ENCODE data around the gene TFIP11.
"Not testable (repeated sequence)": the region's sequence is repeated elsewhere in the genome, so short reads cannot be mapped to it uniquely, and the experiment has no call there.

Gene TFIP11

GRCh38 chr22:26541167-26541819 is 29.0 kb upstream of the TFIP11 start:
- DNase-seq (ENCODE audit: low spot score): no peak

DNA sequence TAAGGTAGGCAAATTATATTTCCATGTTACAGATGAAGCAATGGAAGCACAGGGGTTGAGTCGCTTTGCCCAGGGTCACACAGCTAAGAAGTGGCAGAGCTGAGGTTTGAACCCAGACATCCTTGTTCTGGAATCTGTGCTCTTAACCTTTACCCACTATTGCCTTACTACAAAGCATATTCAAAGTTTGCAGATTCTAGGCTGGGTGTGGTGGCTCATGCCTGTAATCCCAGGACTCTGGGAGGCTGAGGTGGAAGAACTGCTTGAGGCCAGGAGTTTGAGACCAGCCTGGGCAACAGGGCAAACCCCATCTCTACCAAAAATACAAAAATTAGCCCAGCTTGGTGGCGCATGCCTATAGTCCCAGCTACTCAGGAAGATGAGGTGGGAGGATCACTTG is 27.8 kb upstream of the TFIP11 start:
- no peak for DNase-seq (ENCODE audit: low spot score)

- no peak for DNase-seq (ENCODE audit: low spot score)
Measured at GRCh38 chr22:26536762-26537134, 24.5 kb upstream of the TFIP11 start.

DNA sequence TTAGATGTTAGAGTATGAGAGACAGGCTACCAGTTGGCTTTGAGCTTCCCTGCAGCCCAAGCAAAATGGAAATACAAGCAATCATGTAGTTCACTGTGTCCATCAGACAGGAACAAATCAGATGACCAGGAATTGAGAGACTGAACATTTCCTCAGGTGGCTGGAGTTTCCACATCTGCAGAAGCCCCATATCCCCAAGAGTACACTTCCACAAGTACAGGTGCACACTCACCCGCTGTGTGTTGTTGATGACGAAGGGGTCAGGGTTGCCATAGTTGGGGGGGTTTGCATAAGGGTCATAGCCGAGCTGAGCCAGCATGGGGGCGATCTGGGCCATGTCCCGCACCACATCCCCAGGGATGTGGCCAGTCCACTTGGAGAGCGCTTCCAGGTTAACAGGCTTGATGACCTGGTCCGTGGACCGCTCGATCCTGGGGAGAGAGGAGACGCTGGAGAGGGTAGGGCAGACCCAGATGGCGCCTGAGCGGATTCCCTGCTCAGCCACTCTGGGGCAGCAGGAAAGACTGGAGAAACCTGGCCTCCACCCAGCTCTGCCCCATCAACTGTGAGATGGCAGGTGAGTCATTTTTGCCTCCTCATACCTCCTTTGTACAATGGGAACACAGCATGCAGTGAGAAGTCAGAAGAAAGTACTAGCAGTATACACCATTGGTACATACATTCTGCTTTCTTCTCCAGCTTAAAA is 23.9 kb upstream of the TFIP11 start:
- no peak for DNase-seq (ENCODE audit: low spot score)

DNA sequence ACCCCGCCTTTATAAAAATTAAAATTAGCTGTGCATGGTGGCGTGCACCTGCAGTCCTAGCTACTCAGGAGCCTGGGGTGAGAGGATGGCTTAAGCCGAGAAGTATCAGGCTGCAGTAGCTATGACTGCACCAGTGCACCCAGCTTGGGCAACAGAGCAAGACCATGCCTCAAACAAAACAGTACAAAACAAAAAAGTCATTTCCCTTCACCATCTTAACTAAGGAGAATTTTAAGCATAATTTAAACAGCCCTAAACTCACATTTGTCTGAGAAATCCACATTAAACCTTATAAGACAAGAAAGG is 23.3 kb upstream of the TFIP11 start:
- DNase-seq (ENCODE audit: low spot score): no peak

DNA sequence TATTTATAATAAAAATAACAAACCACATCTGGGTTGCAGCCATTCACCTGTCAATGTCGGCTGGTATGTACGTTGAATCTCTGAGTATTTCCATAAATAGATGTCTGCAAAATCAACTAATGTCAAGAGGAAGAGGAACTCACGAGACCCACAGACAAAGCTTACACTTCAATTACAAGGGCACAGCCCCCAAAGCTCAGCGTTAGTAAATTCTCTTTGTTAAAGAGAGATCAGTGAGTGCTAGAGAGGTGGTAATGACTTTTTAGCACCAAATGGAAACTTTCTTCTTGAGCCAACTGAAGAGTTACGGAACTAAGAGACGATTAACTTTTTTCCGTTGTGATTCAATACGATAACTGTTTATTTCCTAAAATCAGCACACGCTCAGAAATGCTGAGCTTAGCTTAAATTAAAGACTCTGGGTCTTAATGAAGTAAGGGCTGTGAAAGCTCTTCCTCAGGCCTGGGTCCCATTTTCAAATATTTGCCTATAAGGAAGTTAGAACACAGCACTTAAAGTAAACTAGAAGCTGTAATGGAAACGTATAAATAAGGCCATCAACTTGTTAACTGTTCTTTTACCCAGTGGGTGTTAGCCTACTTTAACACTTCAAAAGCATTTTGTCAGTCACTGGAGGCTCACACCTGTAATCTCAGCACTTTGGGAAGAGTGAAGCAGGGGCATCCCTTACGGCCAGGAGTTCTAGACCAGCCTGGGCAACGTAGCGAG is 22.8 kb upstream of the TFIP11 start:
- no peak for DNase-seq (ENCODE audit: low spot score)

GRCh38 chr22:26534171-26534855 is 22.0 kb upstream of the TFIP11 start:
- DNase-seq (ENCODE audit: low spot score): no peak

GRCh38 chr22:26529345-26529744 is 17.1 kb upstream of the TFIP11 start:
- DNase-seq (ENCODE audit: low spot score): no peak

GRCh38 chr22:26528518-26528917 is 16.2 kb upstream of the TFIP11 start:
- not testable (repeated sequence) for DNase-seq (ENCODE audit: low spot score)

- no peak for DNase-seq (ENCODE audit: low spot score)
Measured at GRCh38 chr22:26527574-26528465, 15.5 kb upstream of the TFIP11 start.

DNA sequence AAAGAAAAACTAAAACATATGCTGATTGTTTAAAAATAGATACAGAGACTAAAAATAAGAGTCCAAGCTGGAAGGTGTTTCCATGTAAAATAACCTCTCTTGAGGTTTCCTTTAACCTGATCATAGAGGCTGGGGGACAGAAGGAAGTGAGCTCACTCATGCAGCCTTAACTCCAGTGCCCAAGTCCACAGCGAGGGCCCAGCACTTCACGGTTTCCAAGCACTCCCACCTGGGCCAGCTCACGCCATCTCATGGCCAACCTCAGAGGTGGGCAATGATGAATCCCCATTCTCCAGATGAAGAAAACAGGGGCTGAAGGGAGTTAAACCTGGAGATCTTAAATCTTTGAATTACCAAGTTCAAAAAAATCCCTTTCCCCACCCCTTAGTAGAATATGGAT is 14.9 kb upstream of the TFIP11 start:
- no peak for DNase-seq (ENCODE audit: low spot score)

DNA sequence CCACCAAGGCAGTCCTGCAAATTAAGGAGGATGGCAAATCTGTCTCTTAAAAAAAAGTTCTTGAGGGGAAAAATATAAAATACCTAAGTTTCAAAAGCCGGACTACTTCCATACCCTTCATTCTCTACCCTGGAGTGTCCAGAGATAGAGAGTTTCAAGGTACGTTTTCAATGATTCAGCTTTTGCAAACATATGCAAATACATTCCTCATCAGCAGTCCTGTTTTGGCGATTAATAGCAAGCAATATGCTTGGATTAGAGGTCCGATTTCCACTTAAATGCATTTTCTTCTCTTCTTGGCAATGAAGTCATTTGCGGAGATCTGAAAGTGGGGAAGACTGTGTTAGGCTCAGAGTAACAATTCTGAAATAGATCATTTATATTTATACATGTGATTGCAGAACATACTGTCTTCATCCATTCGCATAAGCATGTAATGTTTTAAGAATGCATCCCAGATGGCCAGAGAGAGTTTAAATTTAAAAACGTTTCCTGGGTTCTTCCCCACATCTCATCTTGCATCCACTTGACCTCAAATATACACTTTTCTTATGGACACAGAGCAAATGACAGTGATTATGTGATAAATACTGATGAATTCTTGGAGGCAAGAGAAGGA is 13.8 kb upstream of the TFIP11 start:
- no peak for DNase-seq (ENCODE audit: low spot score)

- DNase-seq (ENCODE audit: low spot score): no peak
Measured at GRCh38 chr22:26524870-26525269, 12.6 kb upstream of the TFIP11 start.

DNA sequence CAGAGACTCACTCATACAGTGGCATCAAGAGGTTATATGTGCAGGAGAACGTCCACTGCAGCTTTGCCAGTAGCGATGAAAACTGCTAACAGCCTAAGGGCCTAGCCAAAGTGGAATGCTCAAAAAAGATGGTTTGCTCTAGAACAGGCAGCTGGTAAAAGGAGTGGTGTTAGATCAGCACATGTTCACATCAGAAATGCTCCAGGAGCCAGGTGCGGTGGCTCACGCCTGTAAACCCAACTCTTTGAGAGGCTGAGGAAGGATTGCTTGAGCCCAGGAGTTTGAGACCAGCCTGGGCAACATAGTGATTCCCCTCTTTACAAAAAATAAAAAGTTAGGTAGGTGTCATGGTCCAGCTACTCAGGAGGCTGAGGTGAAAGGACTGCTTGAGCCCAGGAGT is 10.3 kb upstream of the TFIP11 start:
- DNase-seq (ENCODE audit: low spot score): no peak

DNA sequence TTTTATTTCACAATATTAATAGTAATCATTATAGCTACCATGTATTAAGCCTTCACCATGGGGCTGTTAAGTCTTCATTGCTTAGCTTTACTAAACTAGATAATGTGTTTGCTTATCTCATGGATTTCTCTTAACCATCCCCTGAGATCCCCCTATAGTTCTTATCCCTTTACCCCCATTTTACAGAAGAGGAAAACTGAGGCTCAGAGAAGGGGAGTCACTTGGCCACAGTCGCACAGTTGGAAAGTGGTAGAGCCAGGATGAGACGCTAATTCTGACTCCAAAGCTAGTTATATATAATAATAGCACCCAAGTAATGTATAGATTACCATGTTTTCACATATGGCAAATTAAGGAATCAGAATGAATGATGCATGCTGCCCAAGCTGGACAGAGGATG is 9.7 kb upstream of the TFIP11 start:
- DNase-seq (ENCODE audit: low spot score): no peak

DNA sequence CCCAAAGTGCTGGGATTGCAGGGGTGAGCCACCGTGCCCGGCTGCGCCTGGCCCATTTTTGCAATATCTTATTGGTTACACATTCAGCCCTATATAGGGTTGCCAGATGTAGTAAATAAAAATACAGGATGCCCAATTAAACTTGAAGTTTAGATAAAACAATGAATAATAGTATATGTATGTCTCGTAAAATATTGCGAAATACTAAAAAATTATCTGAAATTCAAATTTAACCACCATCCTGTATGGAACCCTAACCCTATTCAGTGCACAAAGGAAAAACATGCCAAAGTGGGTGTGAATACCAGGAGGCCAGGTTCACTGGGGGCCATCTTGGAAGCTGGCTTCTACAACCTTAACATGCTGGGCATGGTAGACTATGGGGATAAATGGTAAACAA is 5.2 kb upstream of the TFIP11 start:
- DNase-seq (ENCODE audit: low spot score): no peak

- no peak for DNase-seq (ENCODE audit: low spot score)
Measured at GRCh38 chr22:26516503-26516902, 4.2 kb upstream of the TFIP11 start.

- peak; percentile 13 for DNase-seq (ENCODE audit: low spot score)
Measured at GRCh38 chr22:26515931-26516330, 3.7 kb upstream of the TFIP11 start.

DNA sequence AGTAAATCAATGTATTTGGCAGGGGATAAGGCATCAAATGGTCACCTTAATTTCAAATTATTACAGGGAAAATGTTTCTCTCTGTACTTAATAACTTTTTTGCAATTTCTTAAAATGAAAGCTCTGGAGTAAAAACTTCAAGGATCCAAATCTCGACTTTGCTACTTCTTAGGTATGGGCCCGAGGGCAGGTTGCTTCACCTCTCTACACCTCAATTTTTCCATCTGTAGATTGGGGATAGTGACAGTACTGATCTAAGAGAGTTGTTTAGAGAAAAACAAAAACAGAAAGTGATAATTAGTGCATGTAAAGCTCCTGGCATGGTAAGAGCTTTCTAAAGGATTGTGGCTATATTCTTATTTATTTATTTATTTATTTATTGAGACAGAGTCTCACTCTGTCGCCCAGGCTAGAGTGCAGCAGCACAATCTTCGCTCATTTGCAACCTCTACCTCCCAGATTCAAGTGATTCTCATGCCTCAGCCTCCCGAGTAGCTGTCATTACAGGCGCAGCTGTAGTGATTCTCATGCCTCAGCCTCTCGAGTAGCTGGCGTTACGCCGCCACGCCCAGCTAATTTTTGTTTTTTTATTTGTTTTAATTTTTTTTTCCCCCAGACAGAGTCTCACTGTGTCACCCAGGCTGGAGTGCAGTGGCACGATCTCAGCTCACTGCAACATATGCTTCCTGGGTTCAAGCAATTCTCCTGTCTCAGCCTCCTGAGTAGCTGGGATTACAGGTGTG is 2.3 kb upstream of the TFIP11 start:
- no peak for DNase-seq (ENCODE audit: low spot score)

GRCh38 chr22:26513838-26514237 is 1.6 kb upstream of the TFIP11 start:
- no peak for DNase-seq (ENCODE audit: low spot score)

GRCh38 chr22:26508148-26508547 is 4.1 kb downstream of the TFIP11 start:
- DNase-seq (ENCODE audit: low spot score): no peak
